AG04450 (cell line): ENCODE results near the gene CTAGE1. TPM values are rescaled to one million over a fixed set of nuclear protein-coding genes. Genes with fewer than 3 reads are reported as not detected.

Experiments
- CTCF ChIA-PET: fragments of 300-600, 350-600 bp; formaldehyde crosslinking; extraction: SDS; loops from one replicate; lab custom pipeline; 2022; ENCODE audit warnings: antibody characterized with exemption, inconsistent platforms; lab: Charles Lee
- POLR2A ChIA-PET: fragments of 350-600 bp; formaldehyde crosslinking; extraction: SDS; loops from one replicate; lab custom pipeline; 2021; ENCODE audit warnings: antibody characterized with exemption, inconsistent platforms; lab: Yijun Ruan, JAX
- DNase-seq: peaks from one replicate; pipeline ENCODE4 v3.0.0-alpha.2; 2011; ENCODE audit warnings: low read depth, low spot score
- H3K27ac ChIP-seq: one replicate; pipeline ENCODE4 v1.5.1; 2012; ENCODE audit warnings: low read depth, low read length, control low read depth
- H3K27me3 ChIP-seq: one replicate; pipeline ENCODE4 v1.6.0; 2012; ENCODE audit warnings: low read length; ENCODE audit not compliant: control insufficient read depth, insufficient read depth
- H3K4me3 ChIP-seq: 2 replicates; pipeline ENCODE4 v1.5.1; 2011; ENCODE audit warnings: mild to moderate bottlenecking, low read depth, low read length, control low read depth
- H3K9me3 ChIP-seq: 2 replicates; pipeline ENCODE4 v1.5.1; 2012; ENCODE audit warnings: low read length; ENCODE audit not compliant: control insufficient read depth, insufficient read depth
- polyA minus RNA-seq: library from RNA; depleted of rRNA, polyadenylated mRNA; stranded (reverse); fragments of >200 nt; gene quantifications from 2 replicates; pipeline ENCODE4 v1.2.3, GENCODE V29; 2011; rRNA and poly(A)+ RNA removed
- polyA plus RNA-seq: library from polyadenylated mRNA; depleted of rRNA; stranded (reverse); fragments of >200 nt; gene quantifications from 2 replicates; pipeline ENCODE4 v1.2.3, GENCODE V29; 2011; rRNA removed
- TF ChIP-seq, protein P1 (sequence below): IDR thresholded peaks from 2 replicates; pipeline ENCODE4 v1.5.1; 2011; ENCODE audit warnings: low read depth, low read length, control low read depth, inconsistent platforms

CTAGE1 gene, protein sequence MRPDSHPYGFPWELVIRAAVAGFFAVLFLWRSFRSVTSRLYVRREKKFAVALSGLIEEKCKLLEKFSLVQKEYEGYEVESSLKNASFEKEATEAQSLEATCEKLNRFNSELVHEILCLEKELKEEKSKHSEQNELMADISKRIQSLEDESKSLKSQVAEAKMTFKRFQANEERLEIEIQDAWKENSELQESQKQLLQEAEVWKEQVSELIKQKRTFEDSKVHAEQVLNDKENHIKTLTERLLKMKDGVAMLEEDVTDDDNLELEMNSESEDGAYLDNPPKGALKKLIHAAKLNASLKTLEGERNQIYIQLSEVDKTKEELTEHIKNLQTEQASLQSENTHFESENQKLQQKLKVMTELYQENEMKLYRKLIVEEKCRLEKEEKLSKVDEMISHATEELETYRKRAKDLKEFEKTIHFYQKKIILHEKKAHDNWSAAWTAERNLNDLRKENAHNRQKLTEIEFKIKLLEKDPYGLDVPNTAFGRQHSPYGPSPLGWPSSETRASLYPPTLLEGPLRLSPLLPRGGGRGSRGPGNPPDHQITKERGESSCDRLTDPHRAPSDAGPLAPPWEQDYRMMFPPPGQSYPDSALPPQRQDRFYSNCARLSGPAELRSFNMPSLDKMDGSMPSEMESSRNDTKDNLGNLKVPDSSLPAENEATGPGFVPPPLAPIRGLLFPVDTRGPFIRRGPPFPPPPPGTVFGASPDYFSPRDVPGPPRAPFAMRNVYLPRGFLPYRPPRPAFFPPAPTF
- polyA plus RNA-seq (0.05 TPM in 1 of 2 replicates, not detected in the other), polyA minus RNA-seq (not detected in 2 replicates)

GRCh38 chr18:22417496-22418188, at the start of gene CTAGE1:
CTAGE1 (minus strand) TSS chr18:22417915; CDS start chr18:22417811, 104 bp downstream.
- H3K27me3 ChIP-seq: no peaks in the 10 kb centered on the region
- no peak within 1 kb of the TSS for H3K4me3 ChIP-seq
- peak within 1 kb of the TSS; percentile 71 for H3K27ac ChIP-seq
- ChIA-PET CTCF (no interaction called here), POLR2A (no interaction called here)
- peaks cover 11% of the 10 kb centered on the region for H3K9me3 ChIP-seq
- no peak for DNase-seq
- TF ChIP-seq, protein P1, sequence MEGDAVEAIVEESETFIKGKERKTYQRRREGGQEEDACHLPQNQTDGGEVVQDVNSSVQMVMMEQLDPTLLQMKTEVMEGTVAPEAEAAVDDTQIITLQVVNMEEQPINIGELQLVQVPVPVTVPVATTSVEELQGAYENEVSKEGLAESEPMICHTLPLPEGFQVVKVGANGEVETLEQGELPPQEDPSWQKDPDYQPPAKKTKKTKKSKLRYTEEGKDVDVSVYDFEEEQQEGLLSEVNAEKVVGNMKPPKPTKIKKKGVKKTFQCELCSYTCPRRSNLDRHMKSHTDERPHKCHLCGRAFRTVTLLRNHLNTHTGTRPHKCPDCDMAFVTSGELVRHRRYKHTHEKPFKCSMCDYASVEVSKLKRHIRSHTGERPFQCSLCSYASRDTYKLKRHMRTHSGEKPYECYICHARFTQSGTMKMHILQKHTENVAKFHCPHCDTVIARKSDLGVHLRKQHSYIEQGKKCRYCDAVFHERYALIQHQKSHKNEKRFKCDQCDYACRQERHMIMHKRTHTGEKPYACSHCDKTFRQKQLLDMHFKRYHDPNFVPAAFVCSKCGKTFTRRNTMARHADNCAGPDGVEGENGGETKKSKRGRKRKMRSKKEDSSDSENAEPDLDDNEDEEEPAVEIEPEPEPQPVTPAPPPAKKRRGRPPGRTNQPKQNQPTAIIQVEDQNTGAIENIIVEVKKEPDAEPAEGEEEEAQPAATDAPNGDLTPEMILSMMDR: no peak

DNA sequence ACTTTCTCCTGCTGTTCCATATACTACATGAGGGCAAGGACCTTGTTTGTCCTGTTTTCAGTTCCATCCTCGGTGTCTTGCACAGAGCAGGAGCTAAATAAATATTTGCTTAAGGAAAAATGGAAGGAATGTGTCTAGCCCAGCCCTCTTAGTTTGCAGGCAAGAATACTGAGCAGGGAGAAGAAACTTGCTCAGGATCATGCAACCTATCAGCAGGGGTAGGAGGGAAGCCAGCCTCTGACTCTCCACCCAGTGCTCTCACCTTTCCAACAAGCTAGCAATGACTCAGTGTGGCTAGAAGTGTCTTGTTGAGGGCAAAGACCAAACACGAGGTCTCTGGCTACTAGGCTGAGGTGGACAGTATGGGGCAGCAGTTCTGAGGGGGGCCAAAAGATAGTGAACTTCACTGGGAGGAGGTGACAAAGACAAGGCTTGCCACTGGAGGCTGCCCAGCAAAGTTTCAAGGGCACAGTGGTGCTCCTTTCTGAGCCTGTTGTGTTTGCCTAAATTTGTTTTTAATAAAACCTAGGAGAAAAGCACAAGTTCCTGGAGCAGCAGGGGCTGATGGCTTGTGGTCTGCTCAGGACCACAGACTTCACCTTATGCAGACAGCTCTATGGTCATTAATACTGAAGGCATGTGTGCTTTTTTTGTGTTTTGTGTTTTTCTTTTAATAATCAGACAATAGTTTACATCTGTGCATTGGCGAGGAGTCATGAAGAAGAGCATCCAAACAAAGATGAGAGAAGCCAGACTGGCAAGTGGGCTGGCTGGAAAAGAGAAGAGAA, 49.1 kb upstream of the CTAGE1 start:
- H3K9me3 ChIP-seq: peaks cover 6% of the 10 kb centered on the region; the same call in 1 of the 2 replicates
- TF ChIP-seq, protein P1: no peak
- ChIA-PET POLR2A (interaction anchor here (1.0 to 1.7 kb wide), 6 partner anchors 20 to 296 kb away, joined by 3 to 12 read pairs (median 4); no protein-coding TSS in a partner anchor), CTCF (no interaction called here)
- DNase-seq: no peak
- peak overlapping the region; percentile 87 for H3K27ac ChIP-seq
- no peaks in the 10 kb centered on the region for H3K27me3 ChIP-seq
- H3K4me3 ChIP-seq: no peak overlapping the region

- POLR2A ChIA-PET: interaction anchor here (0.6 to 1.7 kb wide), 6 partner anchors 13 to 295 kb away, joined by 3 to 12 read pairs (median 4); no protein-coding TSS in a partner anchor
- CTCF ChIA-PET: no interaction called here
- Histone ChIP-seq H3K4me3 (no peak overlapping the region), H3K9me3 (peaks cover 6% of the 10 kb centered on the region; the same call in 1 of the 2 replicates), H3K27ac (peak overlapping the region; percentile 87), H3K27me3 (no peaks in the 10 kb centered on the region)
- DNase-seq: peak; percentile 86
- TF ChIP-seq, protein P1: no peak
Measured at GRCh38 chr18:22465859-22466457, 48.2 kb upstream of the CTAGE1 start.

DNA sequence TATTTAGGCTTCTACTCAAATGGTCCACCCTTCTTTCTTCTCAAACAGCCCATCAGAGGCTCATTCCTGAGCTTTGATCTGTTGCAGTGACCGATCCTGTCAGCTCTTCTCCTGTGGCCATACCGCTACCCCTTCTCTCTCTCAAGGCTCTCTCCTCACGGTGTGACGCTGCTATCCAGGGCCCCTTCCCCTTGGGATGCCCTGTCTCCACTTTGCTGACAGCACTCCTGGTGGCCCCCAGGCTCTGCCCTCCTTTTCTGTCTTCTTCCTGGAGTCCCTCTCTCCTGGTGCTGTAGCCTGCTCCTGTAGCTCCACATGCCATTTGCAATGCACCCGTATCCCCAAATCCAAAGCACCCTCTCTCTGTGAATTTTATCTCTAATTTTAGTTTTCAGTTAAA, 45.4 kb upstream of the CTAGE1 start:
- no peak overlapping the region for H3K4me3 ChIP-seq
- no peak for DNase-seq
- ChIA-PET POLR2A (no interaction called here), CTCF (no interaction called here)
- no peaks in the 10 kb centered on the region for H3K27me3 ChIP-seq
- no peak overlapping the region for H3K27ac ChIP-seq
- TF ChIP-seq, protein P1: no peak
- no peaks in the 10 kb centered on the region for H3K9me3 ChIP-seq
